RWPE2 (cell line): Measurements from ENCODE around the gene WDR49.

Experiments
- ATAC-seq: fragments of 200-7000 bp; cut with Tn5 transposase; 3 replicates; pipeline ENCODE4 v1.9.1; 2021; ENCODE audit warnings: low read depth
- DNase-seq: peaks from one replicate; pipeline ENCODE4 v3.0.0-alpha.2; 2020; ENCODE audit warnings: low spot score
- H3K27ac ChIP-seq: fragments of 450-650 bp; 2 replicates; pipeline ENCODE4 v1.5.1; 2017; ENCODE audit warnings: mild to moderate bottlenecking; ENCODE audit not compliant: poor library complexity, severe bottlenecking
- H3K27me3 ChIP-seq: fragments of 250-450 bp; sonication (Bioruptor Pico); 2 replicates; pipeline ENCODE4 v1.5.1; 2021; ENCODE audit warnings: mild to moderate bottlenecking, moderate library complexity; ENCODE audit not compliant: insufficient read depth, poor library complexity, severe bottlenecking
- H3K36me3 ChIP-seq: fragments of 250-450 bp; sonication (Bioruptor Pico); 2 replicates; pipeline ENCODE4 v1.5.1; 2020; ENCODE audit warnings: low read depth, mild to moderate bottlenecking, moderate library complexity
- H3K4me1 ChIP-seq: fragments of 250-450 bp; sonication (Bioruptor Pico); 2 replicates; pipeline ENCODE4 v1.5.1; 2021; ENCODE audit warnings: mild to moderate bottlenecking, moderate library complexity; ENCODE audit not compliant: insufficient read depth, poor library complexity, severe bottlenecking
- H3K4me3 ChIP-seq: fragments of 250-450 bp; sonication (Bioruptor Pico); 2 replicates; pipeline ENCODE4 v1.5.1; 2021; ENCODE audit warnings: mild to moderate bottlenecking, moderate library complexity; ENCODE audit not compliant: severe bottlenecking
- H3K9me3 ChIP-seq: fragments of 250-450 bp; sonication (Bioruptor Pico); 2 replicates; pipeline ENCODE4 v1.5.1; 2021; ENCODE audit warnings: mild to moderate bottlenecking, moderate library complexity; ENCODE audit not compliant: severe bottlenecking
- TF ChIP-seq, protein P1 (sequence below): fragments of 450-650 bp; IDR thresholded peaks from one replicate; pipeline ENCODE4 v1.5.1; 2017; ENCODE audit warnings: mild to moderate bottlenecking, moderate library complexity; ENCODE audit not compliant: poor library complexity, severe bottlenecking

Gene WDR49

DNA sequence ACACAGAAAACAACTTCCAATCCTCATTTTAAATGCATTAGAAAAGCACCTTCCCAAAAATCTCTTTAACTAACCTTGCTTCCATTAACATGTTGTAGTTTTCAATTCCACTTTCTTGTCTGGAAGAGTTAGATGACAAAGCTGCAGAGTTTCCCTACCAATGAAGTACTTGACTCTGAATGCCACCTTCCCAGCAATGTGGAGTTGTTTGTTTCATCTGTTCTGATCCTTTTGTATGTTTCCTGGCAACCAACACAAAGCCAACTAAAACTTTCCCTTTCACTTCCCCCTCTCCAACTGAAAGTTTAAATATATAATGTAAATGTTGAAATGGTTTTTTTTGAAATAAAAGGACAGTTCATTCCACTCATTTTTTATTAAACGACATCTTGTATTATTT lies at the start of gene WDR49:
Gene WDR49, minus strand, starts transcription at position 183 of the 400 bp plus-strand sequence. CDS start 517 bp downstream, outside the sequence.
- Histone ChIP-seq H3K27ac (no peak within 1 kb of the TSS), H3K36me3 (no peaks in the 10 kb centered on the region), H3K9me3 (no peaks in the 10 kb centered on the region), H3K27me3 (no peaks in the 10 kb centered on the region), H3K4me3 (no peak within 1 kb of the TSS), H3K4me1 (no peaks in the 10 kb centered on the region)
- DNase-seq: no peak
- ATAC-seq: no peak
- TF ChIP-seq, protein P1, sequence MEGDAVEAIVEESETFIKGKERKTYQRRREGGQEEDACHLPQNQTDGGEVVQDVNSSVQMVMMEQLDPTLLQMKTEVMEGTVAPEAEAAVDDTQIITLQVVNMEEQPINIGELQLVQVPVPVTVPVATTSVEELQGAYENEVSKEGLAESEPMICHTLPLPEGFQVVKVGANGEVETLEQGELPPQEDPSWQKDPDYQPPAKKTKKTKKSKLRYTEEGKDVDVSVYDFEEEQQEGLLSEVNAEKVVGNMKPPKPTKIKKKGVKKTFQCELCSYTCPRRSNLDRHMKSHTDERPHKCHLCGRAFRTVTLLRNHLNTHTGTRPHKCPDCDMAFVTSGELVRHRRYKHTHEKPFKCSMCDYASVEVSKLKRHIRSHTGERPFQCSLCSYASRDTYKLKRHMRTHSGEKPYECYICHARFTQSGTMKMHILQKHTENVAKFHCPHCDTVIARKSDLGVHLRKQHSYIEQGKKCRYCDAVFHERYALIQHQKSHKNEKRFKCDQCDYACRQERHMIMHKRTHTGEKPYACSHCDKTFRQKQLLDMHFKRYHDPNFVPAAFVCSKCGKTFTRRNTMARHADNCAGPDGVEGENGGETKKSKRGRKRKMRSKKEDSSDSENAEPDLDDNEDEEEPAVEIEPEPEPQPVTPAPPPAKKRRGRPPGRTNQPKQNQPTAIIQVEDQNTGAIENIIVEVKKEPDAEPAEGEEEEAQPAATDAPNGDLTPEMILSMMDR: no peak

DNA sequence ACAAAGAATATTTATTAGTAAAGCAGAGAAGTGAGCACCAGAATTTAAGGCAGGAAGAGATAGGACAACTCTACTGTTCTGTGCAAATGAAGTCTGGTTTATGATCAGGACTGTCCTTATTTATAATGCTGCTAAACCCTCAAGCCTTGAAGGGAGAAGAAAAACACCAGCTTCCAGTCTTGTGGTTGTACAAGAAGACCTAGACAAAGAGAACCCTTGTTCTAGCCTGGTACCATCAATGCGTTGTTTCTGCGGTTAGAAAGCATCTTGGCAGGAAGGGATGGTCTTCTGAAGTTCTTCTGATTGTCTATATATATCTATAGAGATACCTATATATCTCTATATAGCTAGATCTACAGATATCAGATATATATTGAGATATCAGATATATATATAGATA lies 47.2 kb upstream of the WDR49 start:
- no peak for ATAC-seq
- H3K4me3 ChIP-seq: no peak overlapping the region
- H3K36me3 ChIP-seq: peaks cover 68% of the 10 kb centered on the region
- no peaks in the 10 kb centered on the region for H3K9me3 ChIP-seq
- no peaks in the 10 kb centered on the region for H3K27me3 ChIP-seq
- H3K4me1 ChIP-seq: no peaks in the 10 kb centered on the region
- DNase-seq: no peak
- TF ChIP-seq, protein P1: no peak
- H3K27ac ChIP-seq: no peak overlapping the region

DNA sequence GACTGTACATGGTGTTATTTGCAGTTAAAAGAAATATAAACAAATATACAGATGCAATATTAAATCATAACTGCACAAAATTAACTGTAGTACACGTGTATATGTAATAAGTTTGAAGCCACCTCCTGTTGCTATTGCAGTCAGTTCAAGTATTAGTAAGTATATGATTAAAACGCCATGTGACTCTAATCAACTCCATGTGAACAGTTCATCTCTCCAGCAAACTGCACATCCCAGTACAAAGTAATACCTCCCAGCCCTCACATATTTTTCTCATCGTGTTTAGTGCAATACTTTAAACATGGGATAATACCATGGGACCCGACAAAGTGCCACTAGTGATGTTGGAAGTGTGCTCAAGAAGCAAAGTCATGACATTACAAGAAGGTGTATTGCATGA lies 46.3 kb upstream of the WDR49 start:
- ATAC-seq (no peak), DNase-seq (no peak)
- TF ChIP-seq, protein P1: no peak
- Histone ChIP-seq H3K27ac (no peak overlapping the region), H3K9me3 (no peaks in the 10 kb centered on the region), H3K4me1 (no peaks in the 10 kb centered on the region), H3K27me3 (no peaks in the 10 kb centered on the region), H3K4me3 (no peak overlapping the region), H3K36me3 (peaks cover 66% of the 10 kb centered on the region)

DNA sequence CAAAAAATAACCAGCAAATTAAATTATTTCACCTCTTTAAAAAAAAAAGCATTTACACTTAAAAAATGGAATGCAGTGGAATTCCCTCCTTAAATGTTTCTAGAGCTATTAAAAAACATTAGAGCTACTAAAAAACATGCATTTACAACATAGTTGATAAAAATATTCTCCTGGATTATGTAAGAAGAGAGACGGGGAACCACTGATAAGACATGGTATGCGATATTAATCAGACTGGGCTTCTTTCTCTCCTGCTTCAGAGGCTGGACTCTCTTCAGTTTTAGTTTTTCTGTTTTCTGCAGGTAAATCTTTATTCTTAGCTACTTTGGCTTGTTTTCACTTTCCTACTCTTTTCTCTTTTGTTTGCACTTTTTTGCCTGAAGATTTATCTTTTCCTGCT lies 40.4 kb upstream of the WDR49 start:
- Histone ChIP-seq H3K9me3 (no peaks in the 10 kb centered on the region), H3K4me3 (no peak overlapping the region), H3K27ac (no peak overlapping the region), H3K27me3 (no peaks in the 10 kb centered on the region), H3K36me3 (peaks cover 76% of the 10 kb centered on the region), H3K4me1 (no peaks in the 10 kb centered on the region)
- no peak for ATAC-seq
- TF ChIP-seq, protein P1: no peak
- no peak for DNase-seq

DNA sequence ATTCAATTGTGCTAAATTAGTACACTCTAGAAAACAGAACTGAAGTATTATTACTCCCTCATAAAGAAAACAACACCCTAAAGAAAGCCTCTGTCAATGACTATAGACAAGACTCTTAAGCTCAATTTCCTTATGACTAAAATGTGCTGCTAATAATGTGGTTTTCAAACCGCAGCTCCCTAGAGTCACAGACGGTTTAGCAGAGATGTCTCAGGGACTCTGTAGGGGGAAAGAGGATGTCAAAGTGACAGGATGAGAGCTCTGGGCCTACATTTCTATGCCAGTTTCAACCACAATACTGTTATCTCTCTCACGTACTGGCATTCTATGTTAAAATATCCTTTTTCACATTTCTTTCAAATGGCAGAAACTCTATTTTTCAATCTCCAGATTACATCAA lies 37.6 kb upstream of the WDR49 start:
- H3K4me1 ChIP-seq: no peaks in the 10 kb centered on the region
- no peak overlapping the region for H3K4me3 ChIP-seq
- no peaks in the 10 kb centered on the region for H3K27me3 ChIP-seq
- ATAC-seq (no peak), DNase-seq (no peak)
- TF ChIP-seq, protein P1: no peak
- no peak overlapping the region for H3K27ac ChIP-seq
- H3K9me3 ChIP-seq: no peaks in the 10 kb centered on the region
- peaks cover 75% of the 10 kb centered on the region for H3K36me3 ChIP-seq
